ENCODE results near the gene ENKUR. TPM values are rescaled to one million over a fixed set of nuclear protein-coding genes. Genes with fewer than 3 reads are reported as not detected.
A peak's percentile ranks its signal among the peaks of the same experiment; 100 is the strongest.

Gene ENKUR, protein sequence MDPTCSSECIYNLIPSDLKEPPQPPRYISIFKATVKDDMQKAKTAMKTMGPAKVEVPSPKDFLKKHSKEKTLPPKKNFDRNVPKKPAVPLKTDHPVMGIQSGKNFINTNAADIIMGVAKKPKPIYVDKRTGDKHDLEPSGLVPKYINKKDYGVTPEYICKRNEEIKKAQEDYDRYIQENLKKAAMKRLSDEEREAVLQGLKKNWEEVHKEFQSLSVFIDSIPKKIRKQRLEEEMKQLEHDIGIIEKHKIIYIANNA
- 1 to 10 TPM in 1 of 5 donors, under 1 TPM in 1, not detected in 3; 0.37 to 4.9 TPM for total RNA-seq
- polyA plus RNA-seq, result 1 to 10 TPM in 1 of 3 donors, under 1 TPM in 1, not detected in 1; 0.35 to 1.7 TPM
- long read RNA-seq, donor 1, result 0 reads
- long read RNA-seq, donor 2, result 0 reads
- long read RNA-seq, donor 3, partial matches to known transcripts, result 0 of 1 reads
- long read RNA-seq, donor 3, other reads (novel, unspliced or antisense), result 0 of 1 reads
- long read RNA-seq, donor 4, result 0 reads
- long read RNA-seq, donor 5, result 0 reads
- long read RNA-seq, donor 6, result 0 reads
- long read RNA-seq, donor 7, result 0 reads
- long read RNA-seq, donor 8, result 0 reads
- long read RNA-seq, donor 9, result 0 reads
- long read RNA-seq, donor 10, partial matches to known transcripts, result 0 of 1 reads
- long read RNA-seq, donor 10, other reads (novel, unspliced or antisense), result 0 of 1 reads

DNA sequence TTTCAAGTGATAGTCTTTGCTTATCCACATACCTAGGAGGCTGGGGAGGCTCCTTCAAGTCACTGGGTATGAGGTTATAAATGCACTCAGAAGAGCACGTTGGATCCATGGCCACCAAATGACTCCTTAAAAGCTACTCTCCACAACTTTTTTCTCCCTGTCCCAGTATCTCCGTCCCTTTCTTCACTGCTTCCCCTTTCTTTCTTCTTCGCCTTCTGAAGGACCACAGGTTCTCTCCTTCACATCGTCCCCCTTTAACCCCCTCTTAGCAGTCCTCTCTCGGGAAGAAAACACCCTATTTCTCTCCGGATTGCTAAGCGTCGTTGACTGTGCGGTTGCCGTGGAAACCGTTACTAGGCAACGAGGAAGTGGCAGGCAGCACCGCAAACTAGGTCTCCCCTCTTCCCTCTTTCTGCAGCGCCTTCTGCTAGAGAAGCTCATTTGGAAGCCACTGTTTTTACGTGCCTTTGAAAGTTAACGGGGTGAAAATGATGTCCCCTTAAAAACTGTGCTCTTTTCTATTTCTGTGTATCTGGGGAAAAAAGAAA, at the start of gene ENKUR:
TSS of gene ENKUR (minus strand) at position 331 of the 548 bp plus-strand sequence. CDS start at position 109, 222 bp downstream.
- Histone ChIP-seq H3K36me3 (no peaks in the 10 kb centered on the region), H3K9me3 (no peaks in the 10 kb centered on the region), H3K27me3 (no peaks in the 10 kb centered on the region), H3K4me1 (peaks cover 0 to 24% (median 14%) of the 10 kb centered on the region in 4 donors), H3K4me3 (peak within 1 kb of the TSS; percentile 59 to 81 (median 62)), H3K27ac (peak within 1 kb of the TSS; percentile 90 to 98 (median 95))
- DNase-seq, result peak; percentile 94 to 98
- intact Hi-C loops (cut with DNase I; ENCODE audit: low total_unique reads), result no loop called here
- no peak for TF ChIP-seq POLR2AphosphoS5 (IDR thresholded peaks at IDR 0.05)
- TF ChIP-seq POLR2A (IDR thresholded peaks at IDR 0.05), result no peak
- TF ChIP-seq, protein P1, sequence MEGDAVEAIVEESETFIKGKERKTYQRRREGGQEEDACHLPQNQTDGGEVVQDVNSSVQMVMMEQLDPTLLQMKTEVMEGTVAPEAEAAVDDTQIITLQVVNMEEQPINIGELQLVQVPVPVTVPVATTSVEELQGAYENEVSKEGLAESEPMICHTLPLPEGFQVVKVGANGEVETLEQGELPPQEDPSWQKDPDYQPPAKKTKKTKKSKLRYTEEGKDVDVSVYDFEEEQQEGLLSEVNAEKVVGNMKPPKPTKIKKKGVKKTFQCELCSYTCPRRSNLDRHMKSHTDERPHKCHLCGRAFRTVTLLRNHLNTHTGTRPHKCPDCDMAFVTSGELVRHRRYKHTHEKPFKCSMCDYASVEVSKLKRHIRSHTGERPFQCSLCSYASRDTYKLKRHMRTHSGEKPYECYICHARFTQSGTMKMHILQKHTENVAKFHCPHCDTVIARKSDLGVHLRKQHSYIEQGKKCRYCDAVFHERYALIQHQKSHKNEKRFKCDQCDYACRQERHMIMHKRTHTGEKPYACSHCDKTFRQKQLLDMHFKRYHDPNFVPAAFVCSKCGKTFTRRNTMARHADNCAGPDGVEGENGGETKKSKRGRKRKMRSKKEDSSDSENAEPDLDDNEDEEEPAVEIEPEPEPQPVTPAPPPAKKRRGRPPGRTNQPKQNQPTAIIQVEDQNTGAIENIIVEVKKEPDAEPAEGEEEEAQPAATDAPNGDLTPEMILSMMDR (IDR thresholded peaks at IDR 0.05), result no peak
- TF ChIP-seq EP300 (IDR thresholded peaks at IDR 0.05), result no peak
- WGBS, 5 donors, result 0 to 1% (median 0%) methylated on average over 16 of the region's 16 CpGs

DNA sequence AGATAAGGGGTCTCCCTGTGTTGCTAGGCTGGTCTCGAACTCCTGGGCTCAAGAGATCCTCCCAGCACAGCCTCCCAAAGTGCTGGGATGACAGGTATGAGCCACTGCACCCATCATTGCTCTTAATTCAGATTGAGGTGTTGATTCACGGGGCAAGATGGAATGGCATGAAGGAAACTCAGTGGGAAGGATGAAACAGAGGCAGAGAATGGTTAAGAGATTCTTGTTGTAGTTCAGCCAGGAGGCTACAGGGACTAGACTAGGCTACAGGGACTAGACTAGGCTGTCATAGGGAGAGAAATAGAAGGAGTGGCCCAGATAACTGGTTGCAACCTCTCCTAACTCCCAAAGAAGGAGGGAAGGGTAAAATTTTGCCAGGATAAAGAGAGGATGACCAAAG, 48.4 kb upstream of the ENKUR start:
- H3K27me3 ChIP-seq, result no peaks in the 10 kb centered on the region
- intact Hi-C loops (cut with DNase I; ENCODE audit: low total_unique reads), result no loop called here
- H3K4me1 ChIP-seq, result peaks cover 0 to 20% (median 12%) of the 10 kb centered on the region in 4 donors
- H3K27ac ChIP-seq, result no peak overlapping the region
- no peak for DNase-seq
- H3K36me3 ChIP-seq, result no peaks in the 10 kb centered on the region
- H3K4me3 ChIP-seq, result no peak overlapping the region
- H3K9me3 ChIP-seq, result no peaks in the 10 kb centered on the region
- WGBS, 5 donors, result 86 to 93% (median 88%) methylated on average over 2 of the region's 2 CpGs
- no peak for TF ChIP-seq POLR2A (IDR thresholded peaks at IDR 0.05)
- TF ChIP-seq, protein P1 (IDR thresholded peaks at IDR 0.05), result no peak
- TF ChIP-seq EP300 (IDR thresholded peaks at IDR 0.05), result no peak
- TF ChIP-seq POLR2AphosphoS5 (IDR thresholded peaks at IDR 0.05), result no peak

DNA sequence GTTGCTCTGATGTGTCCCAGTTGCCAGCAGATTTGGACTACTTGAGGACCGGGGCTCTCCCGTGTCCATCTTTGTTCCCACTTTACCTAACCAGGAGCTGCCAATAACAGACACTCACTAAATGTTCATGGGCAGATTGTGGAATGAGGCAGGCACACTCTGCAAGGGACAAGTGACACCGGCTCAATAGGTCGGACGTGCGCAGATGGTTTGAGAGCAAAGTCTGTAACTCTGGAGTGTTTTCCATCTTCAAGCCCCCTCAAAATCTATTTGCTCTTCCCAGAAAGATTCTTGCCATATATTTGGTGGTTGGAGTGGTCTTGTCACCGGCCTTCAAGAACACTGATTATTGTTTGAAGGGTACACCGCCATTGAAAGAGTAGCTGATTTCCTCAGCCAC, 47.7 kb upstream of the ENKUR start:
- WGBS, 5 donors, result 94 to 96% (median 95%) methylated on average over 8 of the region's 8 CpGs
- TF ChIP-seq POLR2A (IDR thresholded peaks at IDR 0.05) (no peak), EP300 (IDR thresholded peaks at IDR 0.05) (no peak), POLR2AphosphoS5 (IDR thresholded peaks at IDR 0.05) (no peak)
- TF ChIP-seq, protein P1 (IDR thresholded peaks at IDR 0.05), result no peak
- H3K36me3 ChIP-seq, result no peaks in the 10 kb centered on the region
- no peak overlapping the region for H3K4me3 ChIP-seq
- no peaks in the 10 kb centered on the region for H3K27me3 ChIP-seq
- H3K27ac ChIP-seq, result no peak overlapping the region
- no peaks in the 10 kb centered on the region for H3K9me3 ChIP-seq
- intact Hi-C loops (cut with DNase I; ENCODE audit: low total_unique reads), result no loop called here
- H3K4me1 ChIP-seq, result peaks cover 0 to 20% (median 13%) of the 10 kb centered on the region in 4 donors
- DNase-seq, result no peak

DNA sequence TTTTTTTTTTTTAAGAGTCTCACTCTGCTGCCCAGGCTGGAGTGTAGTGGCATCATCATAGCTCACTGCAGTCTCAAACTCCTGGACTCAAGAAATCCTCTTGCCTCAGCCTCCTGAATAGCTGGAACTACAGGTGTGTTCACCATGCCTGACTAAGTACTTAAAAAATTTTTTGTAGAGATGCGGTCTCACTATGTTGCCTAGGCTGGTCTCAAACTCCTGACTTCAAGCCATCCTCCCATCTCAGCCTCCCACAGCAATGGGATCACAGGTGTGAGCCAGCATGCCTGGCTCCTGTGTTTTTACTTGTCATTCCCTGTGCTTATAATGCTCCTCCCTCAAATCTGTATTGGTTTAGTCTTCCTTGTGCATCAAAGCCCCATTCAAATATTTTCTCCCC, 47.2 kb upstream of the ENKUR start:
- peak overlapping the region in 4 of 5 donors; percentile 83 to 88 (median 86) for H3K27ac ChIP-seq
- intact Hi-C loops (cut with DNase I; ENCODE audit: low total_unique reads), result no loop called here
- peaks cover 0 to 20% (median 13%) of the 10 kb centered on the region in 4 donors for H3K4me1 ChIP-seq
- TF ChIP-seq EP300 (IDR thresholded peaks at IDR 0.05) (no peak), POLR2A (IDR thresholded peaks at IDR 0.05) (no peak), POLR2AphosphoS5 (IDR thresholded peaks at IDR 0.05) (no peak)
- TF ChIP-seq, protein P1 (IDR thresholded peaks at IDR 0.05), result no peak
- H3K36me3 ChIP-seq, result no peaks in the 10 kb centered on the region
- H3K9me3 ChIP-seq, result no peaks in the 10 kb centered on the region
- H3K4me3 ChIP-seq, result no peak overlapping the region
- WGBS, 5 donors, result 95 to 100% (median 96%) methylated on average over 1 of the region's 1 CpG
- DNase-seq, result no peak
- no peaks in the 10 kb centered on the region for H3K27me3 ChIP-seq

Measured in stomach (tissue), 19 donors.